HepG2 (cell line): ENCODE results near the gene HELZ. TPM values are rescaled to one million over a fixed set of nuclear protein-coding genes. Genes with fewer than 3 reads are reported as not detected.

Source experiments
- ATF7-NPFF ChIP-seq: sonication (generic); formaldehyde crosslinking; IDR thresholded peaks from 2 replicates; pipeline ENCODE4 v1.8.1; 2023; ENCODE audit warnings: mild to moderate bottlenecking, low read depth, missing genetic modification reagents, moderate library complexity
- CHCHD3 ChIP-seq: sonication (generic); formaldehyde crosslinking; IDR thresholded peaks from 2 replicates; pipeline ENCODE4 v1.8.0; 2022; ENCODE audit warnings: mild to moderate bottlenecking, missing genetic modification reagents, moderate library complexity
- CHD2 ChIP-seq: IDR thresholded peaks from 2 replicates; pipeline ENCODE4 v1.6.1; 2011; ENCODE audit warnings: low read depth, low read length, improper control_type of control experiment
- DMTF1 ChIP-seq: sonication (generic); formaldehyde crosslinking; IDR thresholded peaks from 2 replicates; pipeline ENCODE4 v1.4.0; 2020; ENCODE audit warnings: mild to moderate bottlenecking, missing genetic modification reagents
- GTF3A ChIP-seq: sonication (generic); formaldehyde crosslinking; conservative IDR thresholded peaks from 2 replicates; pipeline ENCODE4 v1.4.0; 2020; ENCODE audit warnings: mild to moderate bottlenecking, missing genetic modification reagents
- HNRNPK ChIP-seq: fragments of 200-400 bp; formaldehyde crosslinking; IDR thresholded peaks from 2 replicates; pipeline ENCODE4 v1.6.1; 2018; ENCODE audit warnings: low read length, low read depth, moderate library complexity, mild to moderate bottlenecking; ENCODE audit not compliant: poor library complexity, severe bottlenecking
- ISL2 ChIP-seq: sonication (generic); formaldehyde crosslinking; IDR thresholded peaks from 2 replicates; pipeline ENCODE4 v1.5.0; 2020; ENCODE audit warnings: missing genetic modification reagents
- MATR3 ChIP-seq: sonication (generic); formaldehyde crosslinking; IDR thresholded peaks from 2 replicates; pipeline ENCODE4 v1.4.0; 2020; ENCODE audit warnings: missing genetic modification reagents
- NFE2 ChIP-seq: sonication (generic); formaldehyde crosslinking; IDR thresholded peaks from 2 replicates; pipeline ENCODE4 v1.4.0; 2020; ENCODE audit warnings: missing genetic modification reagents
- NPAS2 ChIP-seq: sonication (generic); formaldehyde crosslinking; IDR thresholded peaks from 2 replicates; pipeline ENCODE4 v1.8.0; 2022; ENCODE audit warnings: mild to moderate bottlenecking, missing genetic modification reagents, borderline replicate concordance
- PAWR ChIP-seq: sonication (generic); formaldehyde crosslinking; IDR thresholded peaks from 2 replicates; pipeline ENCODE4 v1.4.0; 2020; ENCODE audit warnings: missing genetic modification reagents, mild to moderate bottlenecking, borderline replicate concordance
- PBX3 ChIP-seq: sonication (generic); formaldehyde crosslinking; IDR thresholded peaks from 2 replicates; pipeline ENCODE4 v1.8.1; 2023; ENCODE audit warnings: missing genetic modification reagents, inconsistent platforms, borderline replicate concordance
- SIN3A ChIP-seq: IDR thresholded peaks from 2 replicates; pipeline ENCODE4 v1.6.1; 2011; ENCODE audit warnings: low read depth, mild to moderate bottlenecking, control low read depth, low read length, borderline replicate concordance
- SIX1 ChIP-seq: sonication (generic); formaldehyde crosslinking; IDR thresholded peaks from 2 replicates; pipeline ENCODE4 v1.4.0; 2020; ENCODE audit warnings: missing genetic modification reagents, borderline replicate concordance
- SP140L ChIP-seq: sonication (generic); formaldehyde crosslinking; IDR thresholded peaks from 2 replicates; pipeline ENCODE4 v1.4.0; 2020; ENCODE audit warnings: missing genetic modification reagents, borderline replicate concordance
- THYN1 ChIP-seq: sonication (generic); formaldehyde crosslinking; IDR thresholded peaks from 2 replicates; pipeline ENCODE4 v1.8.1; 2023; ENCODE audit warnings: low read depth, mild to moderate bottlenecking, moderate library complexity, missing genetic modification reagents, borderline replicate concordance
- ZNF431 ChIP-seq: sonication (generic); formaldehyde crosslinking; IDR thresholded peaks from 2 replicates; pipeline ENCODE4 v1.9.0; 2022; ENCODE audit warnings: missing genetic modification reagents, low read depth, mild to moderate bottlenecking, borderline replicate concordance
- ZNF512B ChIP-seq: sonication (generic); formaldehyde crosslinking; IDR thresholded peaks from 2 replicates; pipeline ENCODE4 v1.5.1; 2020; ENCODE audit warnings: missing genetic modification reagents, mild to moderate bottlenecking, borderline replicate concordance
- ZNF513 ChIP-seq: sonication (generic); formaldehyde crosslinking; conservative IDR thresholded peaks from 2 replicates; pipeline ENCODE4 v1.5.0; 2020; ENCODE audit warnings: missing genetic modification reagents
- ZNF557 ChIP-seq: sonication (generic); formaldehyde crosslinking; IDR thresholded peaks from 2 replicates; pipeline ENCODE4 v1.4.0; 2020; ENCODE audit warnings: missing genetic modification reagents
- ZNF883 ChIP-seq: sonication (generic); formaldehyde crosslinking; IDR thresholded peaks from 2 replicates; pipeline ENCODE4 v1.5.1; 2020; ENCODE audit warnings: mild to moderate bottlenecking, missing genetic modification reagents; ENCODE audit errors: not compliant biosample characterization
- polyA plus RNA-seq, 8 experiments: library from polyadenylated mRNA; depleted of rRNA in 3 of 8; stranded (reverse) in 7 of 8; unstranded in 1 of 8; fragments of >200 nt; fragmentation: Illumina TruSeq in 4 of 8; extraction: Trizol in 4 of 8; gene quantifications; 2 replicates each; pipeline versions ENCODE4 v1.2.1 to v1.2.3, GENCODE V29; 2011 to 2016; ENCODE audit warnings: low read depth in 4 of 8, missing spikeins in 1 of 8, mixed read lengths in 1 of 8; ENCODE audit not compliant: insufficient read depth in 1 of 8
- total RNA-seq, 5 experiments: library from RNA; depleted of rRNA; stranded (reverse); fragments of >200 nt; fragmentation: Illumina TruSeq; extraction: Trizol; gene quantifications; 2 replicates each; pipeline ENCODE4 v1.2.3, GENCODE V29; 2016; ENCODE audit warnings: low read depth in 1 of 5

The HELZ gene
- total and polyA plus RNA-seq, 2 of the 13 experiments (the other 11 are each of a cell fraction or from before 2014, with no cell fraction given) = 35.3 to 52.4 TPM

GRCh38 chr17:67246653-67247415 is 1.8 kb upstream of the HELZ start (continued):
- TF ChIP-seq ZNF513 (CRISPR knock-in tag) (no peak), HNRNPK (no peak), PBX3 (no peak), ATF7-NPFF (CRISPR knock-in tag) (no peak), CHCHD3 (no peak), ISL2 (CRISPR knock-in tag) (peak; percentile 91), ZNF557 (peak; percentile 88; the same call in 1 of the 2 replicates), NPAS2 (no peak), MATR3 (CRISPR knock-in tag) (no peak), NFE2 (no peak), ZNF512B (CRISPR knock-in tag) (0 out of 2 replicates have a peak, but pooled peaks have one; percentile 35), PAWR (CRISPR knock-in tag) (no peak), THYN1 (CRISPR knock-in tag) (no peak), DMTF1 (CRISPR knock-in tag) (no peak), ZNF883 (no peak), SIX1 (CRISPR knock-in tag) (0 out of 2 replicates have a peak, but pooled peaks have one; percentile 23), SP140L (no peak), CHD2 (no peak), GTF3A (no peak), ZNF431 (CRISPR knock-in tag) (peak; percentile 49; the same call in 1 of the 2 replicates), SIN3A (peak; percentile 29; the same call in 1 of the 2 replicates)
